Measurements from ENCODE around the gene CAGE1. TPM values are rescaled to one million over a fixed set of nuclear protein-coding genes. Genes with fewer than 3 reads are reported as not detected.
A peak's percentile ranks its signal among the peaks of the same experiment; 100 is the strongest.
"Not testable (repeated sequence)": the region's sequence is repeated elsewhere in the genome, so short reads cannot be mapped to it uniquely, and the experiment has no call there.

The CAGE1 gene
- total RNA-seq, 2 experiments from 2014 or later = 0.16 to 0.18 TPM

- DNase-seq; H3K9me3 Mint-ChIP-seq (ENCODE audit: insufficient read depth); H3K4me3 Mint-ChIP-seq; ATAC-seq; H3K27me3 Mint-ChIP-seq (ENCODE audit: low read depth): not testable (repeated sequence)
- Mint-ChIP-seq H3K36me3 (ENCODE audit: low read depth) (peaks cover 16% of the 10 kb centered on the region), H3K27ac (peak overlapping the region; percentile 33), H3K4me1 (ENCODE audit: low read depth) (peaks cover 31% of the 10 kb centered on the region)
- CTCF ChIA-PET = interaction anchor here (1.0 kb wide), 1 partner anchor 9 kb away, joined by 3 read pairs; no protein-coding TSS in a partner anchor
- POLR2A ChIA-PET = interaction anchor here (1.4 kb wide), 1 partner anchor 74 kb away, joined by 6 read pairs; the partner anchor contains the start of genes CAGE1 and RIOK1
These were observed 74.2 kb downstream of the CAGE1 start for GRCh38 chr6:7315087-7315947.

- no peak for ATAC-seq
- no peak for DNase-seq
- peaks cover 40% of the 10 kb centered on the region for H3K4me1 Mint-ChIP-seq (ENCODE audit: low read depth)
- H3K36me3 Mint-ChIP-seq (ENCODE audit: low read depth) = peaks cover 25% of the 10 kb centered on the region
- ChIA-PET CTCF (no interaction called here), POLR2A (interaction anchor here (1.4 kb wide), 1 partner anchor 75 kb away, joined by 6 read pairs; the partner anchor contains the start of genes CAGE1 and RIOK1)
- H3K27me3 Mint-ChIP-seq (ENCODE audit: low read depth) = no peaks in the 10 kb centered on the region
- no peak overlapping the region for H3K4me3 Mint-ChIP-seq
- no peaks in the 10 kb centered on the region for H3K9me3 Mint-ChIP-seq (ENCODE audit: insufficient read depth)
- peak overlapping the region; percentile 86 for H3K27ac Mint-ChIP-seq
These were observed 75.1 kb downstream of the CAGE1 start for GRCh38 chr6:7314414-7314813.

- H3K4me1 Mint-ChIP-seq (ENCODE audit: low read depth) = peaks cover 47% of the 10 kb centered on the region
- peak overlapping the region; percentile 86 for H3K27ac Mint-ChIP-seq
- H3K27me3 Mint-ChIP-seq (ENCODE audit: low read depth) = no peaks in the 10 kb centered on the region
- H3K9me3 Mint-ChIP-seq (ENCODE audit: insufficient read depth) = no peaks in the 10 kb centered on the region
- CTCF ChIA-PET = interaction anchor here (1.1 kb wide), 1 partner anchor 13 kb away, joined by 4 read pairs; no protein-coding TSS in a partner anchor
- DNase-seq (no peak), ATAC-seq (no peak)
- POLR2A ChIA-PET = interaction anchor here (1.4 to 3.8 kb wide), 3 partner anchors 76 to 80 kb away, joined by 3 to 23 read pairs (median 6); partner anchors contain the start of genes CAGE1 and RIOK1
- peak overlapping the region; percentile 90 for H3K4me3 Mint-ChIP-seq
- peaks cover 32% of the 10 kb centered on the region for H3K36me3 Mint-ChIP-seq (ENCODE audit: low read depth)
These were observed 75.9 kb downstream of the CAGE1 start for GRCh38 chr6:7313505-7314165.

GRCh38 chr6:7312616-7313504, 76.7 kb downstream of the CAGE1 start, which contains the start of gene SSR1:
Gene SSR1, minus strand, starts transcription at chr6:7313199. Its CDS starts 79 bp downstream, at chr6:7313120.
- peaks cover 54% of the 10 kb centered on the region for H3K4me1 Mint-ChIP-seq (ENCODE audit: low read depth)
- POLR2A ChIA-PET = interaction anchor here (1.5 to 3.8 kb wide), 2 partner anchors 76 to 81 kb away, joined by 3 to 23 read pairs; partner anchors contain the start of genes CAGE1 and RIOK1

GRCh38 chr6:7311917-7312615, 77.5 kb downstream of the CAGE1 start:
- Mint-ChIP-seq H3K36me3 (ENCODE audit: low read depth) (peaks cover 45% of the 10 kb centered on the region), H3K4me1 (ENCODE audit: low read depth) (peaks cover 59% of the 10 kb centered on the region)

More at GRCh38 chr6:7312616-7313504, 76.7 kb downstream of the CAGE1 start, which contains the start of gene SSR1:
- ATAC-seq = peak; percentile 97
- peak within 1 kb of the TSS; percentile 90 for H3K4me3 Mint-ChIP-seq
- no peaks in the 10 kb centered on the region for H3K27me3 Mint-ChIP-seq (ENCODE audit: low read depth)
- CTCF ChIA-PET = interaction anchor here (0.7 to 1.1 kb wide), 2 partner anchors 13 to 77 kb away, joined by 3 to 4 read pairs; partner anchors contain the start of genes CAGE1 and RIOK1
- H3K27ac Mint-ChIP-seq = peak within 1 kb of the TSS; percentile 86
- H3K9me3 Mint-ChIP-seq (ENCODE audit: insufficient read depth) = no peaks in the 10 kb centered on the region
- H3K36me3 Mint-ChIP-seq (ENCODE audit: low read depth) = peaks cover 39% of the 10 kb centered on the region
- peak; percentile 97 for DNase-seq

GRCh38 chr6:7311176-7311575, 78.4 kb downstream of the CAGE1 start:
- POLR2A ChIA-PET = interaction anchor here (3.8 kb wide), 1 partner anchor 78 kb away, joined by 23 read pairs; the partner anchor contains the start of genes CAGE1 and RIOK1
- Mint-ChIP-seq H3K4me1 (ENCODE audit: low read depth) (peaks cover 62% of the 10 kb centered on the region), H3K36me3 (ENCODE audit: low read depth) (peaks cover 48% of the 10 kb centered on the region), H3K4me3 (peak overlapping the region; percentile 71), H3K27ac (no peak overlapping the region), H3K27me3 (ENCODE audit: low read depth) (no peaks in the 10 kb centered on the region), H3K9me3 (ENCODE audit: insufficient read depth) (no peaks in the 10 kb centered on the region)
- ATAC-seq (no peak), DNase-seq (no peak)
- CTCF ChIA-PET = interaction anchor here (1.7 kb wide), 1 partner anchor 78 kb away, joined by 6 read pairs; the partner anchor contains the start of genes CAGE1 and RIOK1

More at GRCh38 chr6:7311917-7312615, 77.5 kb downstream of the CAGE1 start:
- ATAC-seq (no peak), DNase-seq (no peak)
- peak overlapping the region; percentile 86 for H3K27ac Mint-ChIP-seq
- H3K4me3 Mint-ChIP-seq = peak overlapping the region; percentile 90
- H3K27me3 Mint-ChIP-seq (ENCODE audit: low read depth) = no peaks in the 10 kb centered on the region
- no peaks in the 10 kb centered on the region for H3K9me3 Mint-ChIP-seq (ENCODE audit: insufficient read depth)
- CTCF ChIA-PET = interaction anchor here (0.7 kb wide), 1 partner anchor 77 kb away, joined by 3 read pairs; the partner anchor contains the start of genes CAGE1 and RIOK1
- POLR2A ChIA-PET = interaction anchor here (0.8 to 3.8 kb wide), 3 partner anchors 77 to 204 kb away, joined by 3 to 23 read pairs (median 3); partner anchors contain the start of genes CAGE1, RIOK1 and RREB1

- ChIA-PET CTCF (no interaction called here), POLR2A (no interaction called here)
- H3K9me3 Mint-ChIP-seq (ENCODE audit: insufficient read depth) = no peaks in the 10 kb centered on the region
- ATAC-seq (no peak), DNase-seq (no peak)
- H3K4me1 Mint-ChIP-seq (ENCODE audit: low read depth) = peaks cover 68% of the 10 kb centered on the region
- no peak overlapping the region for H3K27ac Mint-ChIP-seq
- H3K4me3 Mint-ChIP-seq = no peak overlapping the region
- H3K27me3 Mint-ChIP-seq (ENCODE audit: low read depth) = no peaks in the 10 kb centered on the region
- H3K36me3 Mint-ChIP-seq (ENCODE audit: low read depth) = peaks cover 65% of the 10 kb centered on the region
These were observed 80.5 kb downstream of the CAGE1 start for GRCh38 chr6:7309050-7309449.

- no peak overlapping the region for H3K27ac Mint-ChIP-seq
- ChIA-PET CTCF (interaction anchor here (1.0 kb wide), 1 partner anchor 84 kb away, joined by 3 read pairs; no protein-coding TSS in a partner anchor), POLR2A (no interaction called here)
- no peaks in the 10 kb centered on the region for H3K9me3 Mint-ChIP-seq (ENCODE audit: insufficient read depth)
- peaks cover 74% of the 10 kb centered on the region for H3K36me3 Mint-ChIP-seq (ENCODE audit: low read depth)
- no peak overlapping the region for H3K4me3 Mint-ChIP-seq
- DNase-seq (no peak), ATAC-seq (no peak)
- H3K27me3 Mint-ChIP-seq (ENCODE audit: low read depth) = no peaks in the 10 kb centered on the region
- peaks cover 58% of the 10 kb centered on the region for H3K4me1 Mint-ChIP-seq (ENCODE audit: low read depth)
These were observed 82.0 kb downstream of the CAGE1 start for GRCh38 chr6:7307533-7307932.

GRCh38 chr6:7304821-7305220, 84.7 kb downstream of the CAGE1 start:
- H3K36me3 Mint-ChIP-seq (ENCODE audit: low read depth) = peaks cover 74% of the 10 kb centered on the region
- no peaks in the 10 kb centered on the region for H3K27me3 Mint-ChIP-seq (ENCODE audit: low read depth)
- no peak for ATAC-seq
- POLR2A ChIA-PET = no interaction called here
- no peak for DNase-seq
- H3K4me3 Mint-ChIP-seq = no peak overlapping the region
- peak overlapping the region; percentile 18 for H3K27ac Mint-ChIP-seq
- H3K9me3 Mint-ChIP-seq (ENCODE audit: insufficient read depth) = no peaks in the 10 kb centered on the region
- H3K4me1 Mint-ChIP-seq (ENCODE audit: low read depth) = peaks cover 40% of the 10 kb centered on the region
- CTCF ChIA-PET = no interaction called here

- no peak overlapping the region for H3K4me3 Mint-ChIP-seq
- no peaks in the 10 kb centered on the region for H3K27me3 Mint-ChIP-seq (ENCODE audit: low read depth)
- POLR2A ChIA-PET = interaction anchor here (0.7 kb wide), 1 partner anchor 10 kb away, joined by 3 read pairs; no protein-coding TSS in a partner anchor
- ATAC-seq (no peak), DNase-seq (no peak)
- peaks cover 70% of the 10 kb centered on the region for H3K36me3 Mint-ChIP-seq (ENCODE audit: low read depth)
- H3K9me3 Mint-ChIP-seq (ENCODE audit: insufficient read depth) = no peaks in the 10 kb centered on the region
- H3K27ac Mint-ChIP-seq = no peak overlapping the region
- peaks cover 15% of the 10 kb centered on the region for H3K4me1 Mint-ChIP-seq (ENCODE audit: low read depth)
- CTCF ChIA-PET = interaction anchor here (1.0 kb wide), 1 partner anchor 88 kb away, joined by 3 read pairs; the partner anchor contains the start of genes CAGE1 and RIOK1
These were observed 87.8 kb downstream of the CAGE1 start for GRCh38 chr6:7301702-7302101.
